GM12873 (cell line): Measurements from ENCODE around the gene IL9R.

ENCODE experiments used
- CTCF ChIP-seq: IDR thresholded peaks from 2 replicates; pipeline ENCODE4 v1.5.1; 2012; ENCODE audit warnings: low read depth, mild to moderate bottlenecking, moderate library complexity, low read length, control low read depth; ENCODE audit not compliant: insufficient read depth; ENCODE audit errors: missing control alignments

The IL9R gene

GRCh38 chrX:155983326-155983725, 14.2 kb upstream of the IL9R start:
- no peak for TF ChIP-seq CTCF

- TF ChIP-seq CTCF = no peak
Observed at GRCh38 chrX:155985208-155985607, 12.3 kb upstream of the IL9R start.

GRCh38 chrX:155988859-155989258, 8.6 kb upstream of the IL9R start:
- TF ChIP-seq CTCF = no peak

GRCh38 chrX:155993421-155993820, 4.1 kb upstream of the IL9R start:
- TF ChIP-seq CTCF = no peak

GRCh38 chrX:155995321-155995875, 2.1 kb upstream of the IL9R start:
- no peak for TF ChIP-seq CTCF

- no peak for TF ChIP-seq CTCF
Observed at GRCh38 chrX:155998116-155998515, 620 bp downstream of the IL9R start.

GRCh38 chrX:155998761-155999510, 1.4 kb downstream of the IL9R start:
- no peak for TF ChIP-seq CTCF
